ENCODE results near the gene ANO4.

- TF ChIP-seq, protein P1, sequence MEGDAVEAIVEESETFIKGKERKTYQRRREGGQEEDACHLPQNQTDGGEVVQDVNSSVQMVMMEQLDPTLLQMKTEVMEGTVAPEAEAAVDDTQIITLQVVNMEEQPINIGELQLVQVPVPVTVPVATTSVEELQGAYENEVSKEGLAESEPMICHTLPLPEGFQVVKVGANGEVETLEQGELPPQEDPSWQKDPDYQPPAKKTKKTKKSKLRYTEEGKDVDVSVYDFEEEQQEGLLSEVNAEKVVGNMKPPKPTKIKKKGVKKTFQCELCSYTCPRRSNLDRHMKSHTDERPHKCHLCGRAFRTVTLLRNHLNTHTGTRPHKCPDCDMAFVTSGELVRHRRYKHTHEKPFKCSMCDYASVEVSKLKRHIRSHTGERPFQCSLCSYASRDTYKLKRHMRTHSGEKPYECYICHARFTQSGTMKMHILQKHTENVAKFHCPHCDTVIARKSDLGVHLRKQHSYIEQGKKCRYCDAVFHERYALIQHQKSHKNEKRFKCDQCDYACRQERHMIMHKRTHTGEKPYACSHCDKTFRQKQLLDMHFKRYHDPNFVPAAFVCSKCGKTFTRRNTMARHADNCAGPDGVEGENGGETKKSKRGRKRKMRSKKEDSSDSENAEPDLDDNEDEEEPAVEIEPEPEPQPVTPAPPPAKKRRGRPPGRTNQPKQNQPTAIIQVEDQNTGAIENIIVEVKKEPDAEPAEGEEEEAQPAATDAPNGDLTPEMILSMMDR (IDR thresholded peaks at IDR 0.05): no peak
- no peak for TF ChIP-seq POLR2A (IDR thresholded peaks at IDR 0.05)
Measured at GRCh38 chr12:101078536-101079285, 284.1 kb downstream of the ANO4 start.
